Measurements from ENCODE around the gene DCAF4L1. TPM values are rescaled to one million over a fixed set of nuclear protein-coding genes. Genes with fewer than 3 reads are reported as not detected.

The DCAF4L1 gene
- polyA plus RNA-seq, 1 donor from 2014 or later = 0.31 TPM

GRCh38 chr4:41982716-41983115 is 1.2 kb downstream of the DCAF4L1 start:
- Histone ChIP-seq H3K27ac (ENCODE audit: low read length) (no peak overlapping the region), H3K79me2 (replicated peaks; ENCODE audit: insufficient read depth, low read length) (no peaks in the 10 kb centered on the region), H3K4me3 (ENCODE audit: low read length) (no peak overlapping the region), H3K4me2 (ENCODE audit: low read length) (no peak overlapping the region), H4K20me1 (ENCODE audit: insufficient read depth) (no peaks in the 10 kb centered on the region), H3K9me3 (ENCODE audit: low read length) (no peaks in the 10 kb centered on the region), H2AFZ (ENCODE audit: low read depth, low read length) (no peak overlapping the region), H3K9me2 (ENCODE audit: insufficient read depth, low read length) (no peaks in the 10 kb centered on the region), H3K27me3 (ENCODE audit: insufficient read depth, low read depth, low read length) (no peaks in the 10 kb centered on the region), H3K36me3 (ENCODE audit: insufficient read depth, low read length) (no peaks in the 10 kb centered on the region), H3F3A (ENCODE audit: insufficient read depth, low read length, poor library complexity, severe bottlenecking) (no peaks in the 10 kb centered on the region), H3K9ac (ENCODE audit: low read length) (no peak overlapping the region)
- TF ChIP-seq CTCF (IDR thresholded peaks at IDR 0.05; ENCODE audit: poor library complexity, severe bottlenecking) (no peak), RAD21 (conservative IDR thresholded peaks at IDR 0.05) (no peak), POLR2AphosphoS5 (IDR thresholded peaks at IDR 0.05) (no peak), MXI1 (conservative IDR thresholded peaks at IDR 0.05; ENCODE audit: poor library complexity, severe bottlenecking) (no peak), TAF1 (IDR thresholded peaks at IDR 0.05; ENCODE audit: low read depth) (no peak), EP300 (conservative IDR thresholded peaks at IDR 0.05; ENCODE audit: poor library complexity, severe bottlenecking) (no peak), EZH2 (IDR thresholded peaks at IDR 0.05; ENCODE audit: borderline replicate concordance, insufficient read depth, low read length, poor library complexity, severe bottlenecking) (no peak), SMC3 (conservative IDR thresholded peaks at IDR 0.05; ENCODE audit: poor library complexity) (no peak)
- TF ChIP-seq, protein P1, sequence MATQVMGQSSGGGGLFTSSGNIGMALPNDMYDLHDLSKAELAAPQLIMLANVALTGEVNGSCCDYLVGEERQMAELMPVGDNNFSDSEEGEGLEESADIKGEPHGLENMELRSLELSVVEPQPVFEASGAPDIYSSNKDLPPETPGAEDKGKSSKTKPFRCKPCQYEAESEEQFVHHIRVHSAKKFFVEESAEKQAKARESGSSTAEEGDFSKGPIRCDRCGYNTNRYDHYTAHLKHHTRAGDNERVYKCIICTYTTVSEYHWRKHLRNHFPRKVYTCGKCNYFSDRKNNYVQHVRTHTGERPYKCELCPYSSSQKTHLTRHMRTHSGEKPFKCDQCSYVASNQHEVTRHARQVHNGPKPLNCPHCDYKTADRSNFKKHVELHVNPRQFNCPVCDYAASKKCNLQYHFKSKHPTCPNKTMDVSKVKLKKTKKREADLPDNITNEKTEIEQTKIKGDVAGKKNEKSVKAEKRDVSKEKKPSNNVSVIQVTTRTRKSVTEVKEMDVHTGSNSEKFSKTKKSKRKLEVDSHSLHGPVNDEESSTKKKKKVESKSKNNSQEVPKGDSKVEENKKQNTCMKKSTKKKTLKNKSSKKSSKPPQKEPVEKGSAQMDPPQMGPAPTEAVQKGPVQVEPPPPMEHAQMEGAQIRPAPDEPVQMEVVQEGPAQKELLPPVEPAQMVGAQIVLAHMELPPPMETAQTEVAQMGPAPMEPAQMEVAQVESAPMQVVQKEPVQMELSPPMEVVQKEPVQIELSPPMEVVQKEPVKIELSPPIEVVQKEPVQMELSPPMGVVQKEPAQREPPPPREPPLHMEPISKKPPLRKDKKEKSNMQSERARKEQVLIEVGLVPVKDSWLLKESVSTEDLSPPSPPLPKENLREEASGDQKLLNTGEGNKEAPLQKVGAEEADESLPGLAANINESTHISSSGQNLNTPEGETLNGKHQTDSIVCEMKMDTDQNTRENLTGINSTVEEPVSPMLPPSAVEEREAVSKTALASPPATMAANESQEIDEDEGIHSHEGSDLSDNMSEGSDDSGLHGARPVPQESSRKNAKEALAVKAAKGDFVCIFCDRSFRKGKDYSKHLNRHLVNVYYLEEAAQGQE (IDR thresholded peaks at IDR 0.05; ENCODE audit: borderline replicate concordance) = no peak

DNA sequence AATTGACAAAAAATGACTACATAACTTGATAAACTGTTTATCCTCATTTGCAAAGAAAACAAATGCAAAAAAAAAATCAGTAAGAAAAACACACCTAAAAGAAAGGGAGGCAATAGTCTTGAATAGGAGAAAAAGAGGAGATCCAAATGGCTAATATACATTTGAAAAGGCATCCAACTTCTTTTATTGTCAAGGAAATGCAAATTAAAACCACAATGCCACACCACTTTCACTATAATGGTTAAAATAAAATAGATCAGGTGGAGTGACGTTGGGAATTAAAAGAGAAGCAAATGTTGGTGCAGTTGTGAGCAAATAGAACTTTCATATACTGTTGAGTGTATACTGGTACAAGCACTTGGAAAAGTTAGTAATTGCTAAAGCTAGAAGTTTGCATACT is 3.6 kb downstream of the DCAF4L1 start:
- Histone ChIP-seq H3F3A (ENCODE audit: insufficient read depth, low read length, poor library complexity, severe bottlenecking) (no peaks in the 10 kb centered on the region), H3K9ac (ENCODE audit: low read length) (no peak overlapping the region), H3K4me2 (ENCODE audit: low read length) (no peak overlapping the region), H3K9me2 (ENCODE audit: insufficient read depth, low read length) (no peaks in the 10 kb centered on the region), H3K79me2 (replicated peaks; ENCODE audit: insufficient read depth, low read length) (peaks cover 13% of the 10 kb centered on the region), H3K9me3 (ENCODE audit: low read length) (no peaks in the 10 kb centered on the region), H3K27me3 (ENCODE audit: insufficient read depth, low read depth, low read length) (no peaks in the 10 kb centered on the region), H2AFZ (ENCODE audit: low read depth, low read length) (no peak overlapping the region), H3K4me3 (ENCODE audit: low read length) (no peak overlapping the region), H3K36me3 (ENCODE audit: insufficient read depth, low read length) (no peaks in the 10 kb centered on the region), H4K20me1 (ENCODE audit: insufficient read depth) (no peaks in the 10 kb centered on the region), H3K27ac (ENCODE audit: low read length) (no peak overlapping the region)
- TF ChIP-seq MXI1 (conservative IDR thresholded peaks at IDR 0.05; ENCODE audit: poor library complexity, severe bottlenecking) = no peak
- TF ChIP-seq CTCF (IDR thresholded peaks at IDR 0.05; ENCODE audit: poor library complexity, severe bottlenecking) = no peak
- no peak for TF ChIP-seq RAD21 (conservative IDR thresholded peaks at IDR 0.05)
- TF ChIP-seq EP300 (conservative IDR thresholded peaks at IDR 0.05; ENCODE audit: poor library complexity, severe bottlenecking) = no peak
- no peak for TF ChIP-seq EZH2 (IDR thresholded peaks at IDR 0.05; ENCODE audit: borderline replicate concordance, insufficient read depth, low read length, poor library complexity, severe bottlenecking)
- TF ChIP-seq TAF1 (IDR thresholded peaks at IDR 0.05; ENCODE audit: low read depth) = no peak
- TF ChIP-seq SMC3 (conservative IDR thresholded peaks at IDR 0.05; ENCODE audit: poor library complexity) = no peak
- TF ChIP-seq, protein P1 (IDR thresholded peaks at IDR 0.05; ENCODE audit: borderline replicate concordance) = no peak

Measured in neural cell (in vitro differentiated cells).